GM18951 (cell line): Measurements from ENCODE around the gene LRSAM1.

ENCODE experiments used
- POLR2A ChIP-seq: IDR thresholded peaks from 4 replicates; pipeline ENCODE4 v1.6.1; 2011; ENCODE audit warnings: mild to moderate bottlenecking; ENCODE audit not compliant: insufficient read length, insufficient read depth; ENCODE audit errors: extremely low read depth
- in situ Hi-C: fragments of 300-500 bp; cut with MboI; formaldehyde crosslinking; loops from one replicate; pipeline ENCODE4 v1.12.0; 2022; ENCODE audit warnings: low sequenced_read_pairs, mixed read lengths, inconsistent platforms; ENCODE audit not compliant: unreplicated experiment

The LRSAM1 gene

GRCh38 chr9:127500862-127501261 lies 49.6 kb downstream of the LRSAM1 start:
- in situ Hi-C loops: no loop called here
- TF ChIP-seq POLR2A: no peak

DNA sequence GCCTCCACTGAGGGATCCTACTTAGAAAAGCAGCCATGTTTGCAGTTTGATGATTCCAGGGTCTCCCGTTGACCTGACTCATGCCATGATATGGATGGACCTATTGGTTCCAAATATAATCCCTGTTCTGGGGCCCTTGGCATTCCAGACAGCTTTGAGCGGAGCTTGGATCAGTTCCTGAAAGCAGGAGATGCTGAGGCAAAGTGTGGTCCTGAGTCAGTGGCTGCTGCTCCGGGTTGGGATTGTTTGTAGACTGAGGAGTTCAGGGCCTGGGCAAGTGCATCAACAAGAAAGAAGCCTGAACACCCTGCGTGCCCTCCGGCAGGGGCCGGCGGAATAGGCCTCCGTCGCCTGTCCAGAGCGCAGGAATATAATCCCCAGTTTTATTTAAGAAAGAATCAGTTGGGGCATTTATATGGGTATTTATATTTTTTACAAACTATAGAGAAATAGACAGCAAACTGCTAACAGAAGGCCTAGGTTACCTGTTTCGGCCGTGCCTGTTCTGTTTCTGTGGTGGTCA lies 50.6 kb downstream of the LRSAM1 start:
- in situ Hi-C loops: no loop called here
- no peak for TF ChIP-seq POLR2A

- no peak for TF ChIP-seq POLR2A
Observed at GRCh38 chr9:127502706-127503378, 51.5 kb downstream of the LRSAM1 start.

DNA sequence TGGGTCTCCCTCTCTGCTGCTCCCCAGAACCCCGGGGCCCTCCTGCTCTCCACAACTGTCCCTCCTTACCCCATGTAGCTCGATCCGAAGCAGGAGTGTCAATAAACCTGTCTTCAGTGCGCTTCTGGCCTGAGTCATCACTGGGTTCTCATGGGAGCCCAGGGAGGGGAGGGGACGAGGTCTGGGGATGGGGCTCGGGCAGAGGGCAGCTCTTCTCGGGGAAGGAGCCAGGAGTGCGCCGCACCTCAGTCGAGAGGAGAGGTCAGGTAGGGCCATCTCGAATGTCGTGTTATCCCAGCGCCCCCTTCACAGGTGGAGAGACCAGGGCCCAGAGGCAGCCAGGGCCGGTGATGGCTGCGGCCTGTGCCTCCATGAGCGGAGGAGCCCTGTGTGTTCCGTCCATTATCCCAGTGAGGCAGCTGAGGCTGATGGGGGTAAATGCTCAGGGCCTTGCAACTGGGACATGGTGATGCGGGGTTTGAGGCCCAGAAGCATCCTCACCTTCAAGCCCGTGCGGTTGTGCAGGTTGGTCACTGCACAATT lies 52.1 kb downstream of the LRSAM1 start:
- in situ Hi-C loops: no loop called here
- no peak for TF ChIP-seq POLR2A

More at GRCh38 chr9:127502706-127503378, 51.5 kb downstream of the LRSAM1 start:
- in situ Hi-C loops: no loop called here

DNA sequence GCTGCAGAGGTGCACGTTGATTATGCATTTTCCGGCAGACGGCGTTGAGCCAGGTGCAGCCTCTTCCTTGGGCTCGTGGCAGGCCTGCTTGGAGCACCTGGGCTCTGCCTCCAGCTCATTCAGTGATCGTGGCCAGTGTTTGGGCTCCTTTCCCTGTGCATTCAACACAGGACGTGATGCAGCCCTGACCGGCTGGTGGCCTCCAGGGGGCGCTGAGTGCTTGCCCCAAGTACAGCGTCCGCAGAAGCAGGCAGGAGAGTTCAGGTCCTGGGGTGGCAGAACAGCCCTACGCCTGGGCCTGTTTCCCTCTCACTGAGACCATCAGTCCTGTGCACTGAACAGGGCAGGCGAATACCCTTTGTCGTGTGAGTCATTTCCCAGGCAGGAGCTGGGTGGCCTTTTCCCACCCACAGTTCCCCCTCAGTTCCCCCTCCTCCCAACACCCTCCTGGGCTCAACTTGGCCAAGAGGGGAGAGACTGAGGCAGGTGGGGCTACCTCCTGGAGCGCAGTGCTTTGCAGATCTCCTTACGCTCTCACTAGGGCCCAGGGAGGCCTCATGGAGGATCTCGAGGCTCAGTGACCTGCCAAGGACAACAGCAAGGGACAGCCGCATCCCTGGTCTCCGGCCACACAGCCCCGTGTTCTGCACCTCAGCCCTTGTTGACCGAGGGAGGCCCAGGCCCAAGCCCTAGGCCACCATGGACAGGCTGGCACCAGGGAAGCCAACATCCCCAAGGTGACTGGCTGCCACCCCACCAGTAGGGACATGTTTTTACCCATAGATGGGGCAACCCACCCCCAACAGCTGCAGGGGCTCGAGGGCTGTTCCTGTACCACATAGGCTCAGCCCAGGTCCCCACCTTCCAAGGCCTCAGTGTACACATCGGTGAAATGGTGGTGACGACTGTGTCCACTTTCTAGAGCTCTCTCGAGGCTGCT lies 52.9 kb downstream of the LRSAM1 start:
- no peak for TF ChIP-seq POLR2A
- in situ Hi-C loops: no loop called here

GRCh38 chr9:127504887-127505251 lies 53.6 kb downstream of the LRSAM1 start:
- in situ Hi-C loops: no loop called here
- no peak for TF ChIP-seq POLR2A

DNA sequence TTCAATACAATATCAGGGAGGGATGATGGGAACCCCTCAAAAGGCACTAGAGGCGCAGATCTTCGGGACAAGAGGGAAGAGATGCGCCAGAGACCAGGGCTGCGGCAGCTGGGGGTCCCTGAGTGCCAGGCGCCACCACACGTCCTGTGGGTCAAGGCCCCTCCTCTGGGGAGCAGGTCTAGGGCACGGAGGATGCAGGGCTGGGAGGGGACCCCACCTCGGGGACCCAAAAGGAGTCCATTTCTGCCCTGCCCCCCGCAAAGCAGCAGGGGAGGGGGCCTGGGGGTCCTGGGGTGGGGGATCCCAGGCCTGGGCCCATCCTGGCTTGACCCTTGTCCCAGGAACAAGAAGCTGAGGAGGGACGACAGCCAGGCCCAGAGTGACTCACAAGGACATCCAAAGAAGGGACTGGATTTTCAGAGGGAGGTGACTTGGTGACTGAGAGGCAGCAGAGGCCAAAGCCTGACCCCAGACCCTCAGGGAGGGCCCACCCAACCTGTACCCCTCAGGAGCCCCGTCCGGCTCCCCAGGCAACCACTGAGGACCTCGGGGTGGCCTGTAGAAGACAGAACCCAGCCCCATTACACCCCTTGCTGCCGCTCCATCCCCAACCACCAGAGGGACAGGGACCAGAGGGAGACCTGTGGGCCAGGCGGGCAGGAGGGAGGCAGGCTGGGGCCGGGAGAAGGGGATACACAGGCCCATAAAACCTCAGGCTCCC lies 54.2 kb downstream of the LRSAM1 start:
- TF ChIP-seq POLR2A: no peak
- in situ Hi-C loops: no loop called here

GRCh38 chr9:127506117-127506813 lies 55.0 kb downstream of the LRSAM1 start:
- in situ Hi-C loops: no loop called here

DNA sequence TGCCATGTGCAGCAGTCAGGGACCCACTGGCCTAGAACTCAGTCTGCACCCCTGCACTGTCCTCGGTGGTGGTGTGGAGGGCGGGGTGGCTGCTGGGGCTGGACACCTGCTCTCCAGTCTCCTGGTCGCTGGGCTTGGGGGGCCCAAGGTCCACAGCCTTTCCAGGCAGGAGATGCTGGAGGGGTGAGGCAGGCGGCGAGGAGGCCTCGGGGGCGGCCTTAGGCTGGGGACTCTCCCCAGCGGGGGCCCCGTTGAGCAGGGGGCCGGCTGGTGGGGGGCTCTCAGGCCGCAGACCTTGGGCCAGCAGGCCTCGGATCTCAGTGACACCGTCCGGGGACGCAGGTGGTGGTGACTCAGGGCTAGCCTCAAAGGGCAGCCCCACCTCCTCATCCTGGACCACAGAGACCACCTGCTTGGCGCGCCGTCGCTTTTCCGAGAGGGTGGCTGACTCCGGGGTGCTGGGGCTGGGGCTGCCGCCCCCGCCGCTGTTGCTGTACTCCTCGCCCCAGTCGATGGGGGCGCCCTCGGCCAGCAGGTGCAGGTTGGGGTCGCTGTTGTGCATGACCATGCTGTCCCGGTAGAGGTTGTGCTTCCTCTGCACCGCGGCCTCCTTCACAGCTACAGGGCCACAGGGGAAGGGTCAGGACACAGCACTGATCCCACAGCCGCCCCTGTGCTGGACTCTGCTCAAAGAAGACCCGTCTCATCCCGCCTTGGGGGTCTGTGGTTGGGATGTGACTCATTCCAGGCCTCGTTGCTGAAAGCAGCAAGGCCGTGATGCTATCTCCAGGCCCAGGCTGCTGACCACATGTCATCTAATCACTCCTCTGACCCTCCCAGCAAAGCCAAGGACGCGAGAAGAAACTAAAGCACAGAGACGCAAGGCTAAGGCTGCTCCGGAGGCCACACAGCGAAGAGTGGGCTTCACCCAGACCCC lies 55.8 kb downstream of the LRSAM1 start:
- in situ Hi-C loops: no loop called here
- no peak for TF ChIP-seq POLR2A

More at GRCh38 chr9:127506117-127506813, 55.0 kb downstream of the LRSAM1 start:
- no peak for TF ChIP-seq POLR2A

GRCh38 chr9:127507751-127508648 lies 56.7 kb downstream of the LRSAM1 start:
- in situ Hi-C loops: no loop called here
- no peak for TF ChIP-seq POLR2A
